HG03097 (cell line): ENCODE data around the gene UBE2J1.
"Not testable (repeated sequence)": the region's sequence is repeated elsewhere in the genome, so short reads cannot be mapped to it uniquely, and the experiment has no call there.

Experiments used
- ATAC-seq: cut with Tn5 transposase; IDR thresholded peaks from one replicate; pipeline ENCODE4 v1.9.1; 2021; ENCODE audit not compliant: unreplicated experiment, low FRiP score

The UBE2J1 gene

GRCh38 chr6:89323511-89323971, 29.0 kb downstream of the UBE2J1 start:
- ATAC-seq = no peak

- ATAC-seq = no peak
Measured at GRCh38 chr6:89321131-89321970, 31.2 kb downstream of the UBE2J1 start.

- no peak for ATAC-seq
Measured at GRCh38 chr6:89320012-89320559, 32.4 kb downstream of the UBE2J1 start.

- ATAC-seq = no peak
Measured at GRCh38 chr6:89317067-89317466, 35.5 kb downstream of the UBE2J1 start.

- ATAC-seq = no peak
Measured at GRCh38 chr6:89315249-89315885, 37.2 kb downstream of the UBE2J1 start, which contains the start of gene GABRR2. GABRR2 (minus strand) TSS chr6:89315299; CDS start chr6:89315165, 134 bp downstream.

GRCh38 chr6:89314692-89315091, 37.8 kb downstream of the UBE2J1 start:
- no peak for ATAC-seq

GRCh38 chr6:89313006-89313405, 39.5 kb downstream of the UBE2J1 start:
- ATAC-seq = no peak

GRCh38 chr6:89311853-89312531, 40.5 kb downstream of the UBE2J1 start:
- no peak for ATAC-seq

- ATAC-seq = no peak
Measured at GRCh38 chr6:89311530-89311852, 41.0 kb downstream of the UBE2J1 start.

GRCh38 chr6:89310929-89311328, 41.6 kb downstream of the UBE2J1 start:
- no peak for ATAC-seq

- no peak for ATAC-seq
Measured at GRCh38 chr6:89308525-89309395, 43.8 kb downstream of the UBE2J1 start.

GRCh38 chr6:89304517-89304916, 48.0 kb downstream of the UBE2J1 start:
- not testable (repeated sequence) for ATAC-seq

- no peak for ATAC-seq
Measured at GRCh38 chr6:89302936-89303335, 49.6 kb downstream of the UBE2J1 start.

GRCh38 chr6:89302195-89302770, 50.2 kb downstream of the UBE2J1 start:
- no peak for ATAC-seq

- ATAC-seq = no peak
Measured at GRCh38 chr6:89301586-89302194, 50.8 kb downstream of the UBE2J1 start.

- ATAC-seq = no peak
Measured at GRCh38 chr6:89299466-89299850, 53.1 kb downstream of the UBE2J1 start.

- ATAC-seq = no peak
Measured at GRCh38 chr6:89298680-89299465, 53.6 kb downstream of the UBE2J1 start.

GRCh38 chr6:89297695-89298351, 54.7 kb downstream of the UBE2J1 start:
- peak; percentile 81 for ATAC-seq
